Peyer's patch (tissue), 4 donors: ENCODE measurements around the gene FAM20C. TPM values are rescaled to one million over a fixed set of nuclear protein-coding genes. Genes with fewer than 3 reads are reported as not detected.

Source experiments
- DNase-seq, 3 donors: peaks; one replicate each; pipeline ENCODE4 v3.0.0-alpha.2; 2017 to 2019
- H3K27ac ChIP-seq, 4 donors: fragments of 200-600 bp; sonication (generic); one replicate each; pipeline ENCODE4 v1.5.1; 2016 to 2019
- H3K27me3 ChIP-seq, 2 donors: fragments of 200-600 bp; sonication (generic); one replicate each; pipeline ENCODE4 v1.5.1; 2019
- H3K36me3 ChIP-seq, 3 donors: fragments of 200-600 bp; sonication (generic); one replicate each; pipeline ENCODE4 v1.5.1; 2016 to 2019
- H3K4me1 ChIP-seq, 4 donors: fragments of 200-600 bp; sonication (generic); one replicate each; pipeline ENCODE4 v1.5.1; 2016 to 2019
- H3K4me3 ChIP-seq, 4 donors: fragments of 200-600 bp; sonication (generic); 1 replicate in 3 of 4; 2 replicates in 1 of 4; pipeline ENCODE4 v1.5.1; 2016 to 2019; ENCODE audit warnings: mild to moderate bottlenecking in 1 of 4
- H3K9me3 ChIP-seq, 4 donors: fragments of 200-600 bp; sonication (generic); one replicate each; pipeline ENCODE4 v1.5.1; 2016 to 2019; ENCODE audit warnings: mild to moderate bottlenecking in 1 of 4
- CTCF ChIP-seq, 6 experiments: fragments of 450-650 bp in 4 of 6; fragments of 200-600 bp in 2 of 6; sonication (generic) in 1 of 6; IDR thresholded peaks; one replicate each; pipeline ENCODE4 v1.5.1; 2017 to 2019; ENCODE audit warnings: antibody characterized with exemption in 6 of 6, mild to moderate bottlenecking in 3 of 6, moderate library complexity in 1 of 6
- POLR2A ChIP-seq, 2 donors: fragments of 450-650 bp; IDR thresholded peaks; one replicate each; pipeline ENCODE4 v1.5.1; 2017; ENCODE audit warnings: antibody characterized with exemption in 2 of 2, mild to moderate bottlenecking in 2 of 2, moderate library complexity in 2 of 2
- total RNA-seq, 4 donors: library from RNA; depleted of rRNA; stranded (reverse); fragments of >200 nt; gene quantifications; one replicate each; pipeline ENCODE4 v1.1.0, GENCODE V29; 2016

The FAM20C gene
- 10 to 100 TPM; 46.4 to 66.0 (median 53.8) TPM for total RNA-seq

- Histone ChIP-seq H3K36me3 (peaks cover 0 to 19% (median 0%) of the 10 kb centered on the region in 3 donors), H3K27me3 (no peaks in the 10 kb centered on the region), H3K4me3 (peak within 1 kb of the TSS; percentile 41 to 94 (median 74)), H3K9me3 (no peaks in the 10 kb centered on the region), H3K4me1 (peaks cover 0 to 48% (median 7%) of the 10 kb centered on the region in 4 donors), H3K27ac (peak within 1 kb of the TSS; percentile 71 to 96 (median 84))
- peak in 1 of 6 experiments; percentile 10 for TF ChIP-seq CTCF (IDR thresholded peaks at IDR 0.05)
- peak; percentile 63 to 79 for TF ChIP-seq POLR2A (IDR thresholded peaks at IDR 0.05)
- DNase-seq, result peak; percentile 21 to 92 (median 87)
These were observed at the start of gene FAM20C for GRCh38 chr7:191981-192649. Gene FAM20C (plus strand): TSS chr7:192571. CDS start chr7:193200, 629 bp downstream.

GRCh38 chr7:143145-143751 lies 49.1 kb upstream of the FAM20C start:
- Histone ChIP-seq H3K9me3 (no peaks in the 10 kb centered on the region), H3K4me3 (no peak overlapping the region), H3K27me3 (no peaks in the 10 kb centered on the region), H3K4me1 (peaks cover 0 to 10% (median 3%) of the 10 kb centered on the region in 4 donors), H3K36me3 (no peaks in the 10 kb centered on the region), H3K27ac (no peak overlapping the region)
- no peak for TF ChIP-seq POLR2A (IDR thresholded peaks at IDR 0.05)
- no peak for TF ChIP-seq CTCF (IDR thresholded peaks at IDR 0.05)
- DNase-seq, result no peak

GRCh38 chr7:143811-144453 lies 48.4 kb upstream of the FAM20C start:
- no peak for DNase-seq
- no peak overlapping the region for H3K4me3 ChIP-seq
- H3K27me3 ChIP-seq, result no peaks in the 10 kb centered on the region
- H3K4me1 ChIP-seq, result peaks cover 0 to 10% (median 3%) of the 10 kb centered on the region in 4 donors
- H3K36me3 ChIP-seq, result no peaks in the 10 kb centered on the region
- TF ChIP-seq CTCF (IDR thresholded peaks at IDR 0.05) (no peak), POLR2A (IDR thresholded peaks at IDR 0.05) (no peak)
- H3K9me3 ChIP-seq, result no peaks in the 10 kb centered on the region
- H3K27ac ChIP-seq, result no peak overlapping the region

GRCh38 chr7:144454-144826 lies 47.9 kb upstream of the FAM20C start:
- Histone ChIP-seq H3K4me3 (no peak overlapping the region), H3K4me1 (peaks cover 0 to 10% (median 3%) of the 10 kb centered on the region in 4 donors), H3K27me3 (no peaks in the 10 kb centered on the region), H3K27ac (no peak overlapping the region), H3K9me3 (no peaks in the 10 kb centered on the region), H3K36me3 (no peaks in the 10 kb centered on the region)
- no peak for TF ChIP-seq POLR2A (IDR thresholded peaks at IDR 0.05)
- TF ChIP-seq CTCF (IDR thresholded peaks at IDR 0.05), result no peak
- no peak for DNase-seq

- Histone ChIP-seq H3K4me3 (no peak overlapping the region), H3K4me1 (peaks cover 5 to 23% (median 11%) of the 10 kb centered on the region in 4 donors), H3K27ac (no peak overlapping the region), H3K27me3 (no peaks in the 10 kb centered on the region), H3K36me3 (no peaks in the 10 kb centered on the region), H3K9me3 (no peaks in the 10 kb centered on the region)
- TF ChIP-seq POLR2A (IDR thresholded peaks at IDR 0.05) (no peak), CTCF (IDR thresholded peaks at IDR 0.05) (no peak)
- no peak for DNase-seq
These were observed 46.5 kb upstream of the FAM20C start for GRCh38 chr7:145863-146262.
